Right lobe of liver (tissue), 6 donors: ENCODE data around the gene LITAF. TPM values are rescaled to one million over a fixed set of nuclear protein-coding genes. Genes with fewer than 3 reads are reported as not detected.

Experiments
- ATAC-seq, 4 donors: fragments of 200-7000 bp; cut with Tn5 transposase; one replicate each; pipeline ENCODE4 v1.9.1; 2020; ENCODE audit warnings: mild to moderate bottlenecking in 4 of 4, moderate library complexity in 4 of 4
- DNase-seq, 3 donors: peaks; one replicate each; pipeline ENCODE4 v3.0.0-alpha.2; 2020
- H3K27ac ChIP-seq, 3 donors: fragments of 200-600 bp; one replicate each; pipeline ENCODE4 v1.8.0; 2022
- H3K27me3 ChIP-seq, 2 donors: fragments of 200-600 bp; one replicate each; pipeline ENCODE4 v1.8.0; 2022
- H3K36me3 ChIP-seq, 4 donors: fragments of 200-600 bp; sonication (generic) in 1 of 4; one replicate each; pipeline versions ENCODE4 v1.5.1 to v1.8.0; 2017 to 2022; ENCODE audit warnings: control low read depth in 1 of 4
- H3K4me1 ChIP-seq, 4 donors: fragments of 200-600 bp; sonication (generic) in 1 of 4; one replicate each; pipeline versions ENCODE4 v1.5.1 to v1.8.0; 2017 to 2022; ENCODE audit warnings: control low read depth in 1 of 4
- H3K4me3 ChIP-seq, 3 donors: fragments of 200-600 bp; one replicate each; pipeline ENCODE4 v1.8.0; 2022
- H3K9me3 ChIP-seq, 4 donors: fragments of 200-600 bp; sonication (generic) in 1 of 4; one replicate each; pipeline versions ENCODE4 v1.5.1 to v1.8.0; 2017 to 2022; ENCODE audit warnings: control low read depth in 1 of 4
- POLR2A ChIP-seq: fragments of 450-650 bp; IDR thresholded peaks from one replicate; pipeline ENCODE4 v1.6.1; 2017; ENCODE audit warnings: antibody characterized with exemption, mild to moderate bottlenecking
- WGBS: methylation state at CpG from one replicate; pipeline ENCODE4 v1.1.6; 2018; ENCODE audit warnings: low coverage, low lambda C conversion rate; ENCODE audit not compliant: insufficient coverage; ENCODE audit errors: missing lambda C conversion rate; 5-methylcytosine and 5-hydroxymethylcytosine counted together
- intact Hi-C, 2 donors: fragments of 100-400 bp; cut with DNase I; formaldehyde crosslinking; loops; one replicate each; pipeline versions ENCODE4 v1.11.2 to v1.14.1; 2022
- total RNA-seq, 6 experiments: library from RNA; depleted of rRNA in 2 of 6; stranded (reverse); fragments of >200 nt in 2 of 6; fragmentation: NEBNext Ultra II Directional in 3 of 6; extraction: Animal tissue kit (Norgen Biotek cat#: 25700) in 3 of 6; gene quantifications; one replicate each; pipeline versions ENCODE4 v1.1.0 to v1.2.4, GENCODE V29; 2016 to 2023
- TF ChIP-seq, protein P1 (sequence below), 4 donors: fragments of 200-600 bp in 3 of 4; fragments of 450-650 bp in 1 of 4; IDR thresholded peaks; one replicate each; pipeline versions ENCODE4 v1.5.1 to v1.8.0; 2016 to 2022; ENCODE audit warnings: antibody characterized with exemption in 4 of 4, mild to moderate bottlenecking in 2 of 4
- donor health status: DM: no; HTN: yes; CAD: no.
- donor health status: DM: no; HTN: no; CAD: no.
- donor health status: DM: no; HTN: no; CAD: no.
- donor health status: DM: no; HTN: yes; CAD: no.
- donor health status: DM: no; HTN: yes; CAD: no.

Gene LITAF
- total RNA-seq, 6 experiments from 2014 or later: 43.7 to 148 (median 59.1) TPM

DNA sequence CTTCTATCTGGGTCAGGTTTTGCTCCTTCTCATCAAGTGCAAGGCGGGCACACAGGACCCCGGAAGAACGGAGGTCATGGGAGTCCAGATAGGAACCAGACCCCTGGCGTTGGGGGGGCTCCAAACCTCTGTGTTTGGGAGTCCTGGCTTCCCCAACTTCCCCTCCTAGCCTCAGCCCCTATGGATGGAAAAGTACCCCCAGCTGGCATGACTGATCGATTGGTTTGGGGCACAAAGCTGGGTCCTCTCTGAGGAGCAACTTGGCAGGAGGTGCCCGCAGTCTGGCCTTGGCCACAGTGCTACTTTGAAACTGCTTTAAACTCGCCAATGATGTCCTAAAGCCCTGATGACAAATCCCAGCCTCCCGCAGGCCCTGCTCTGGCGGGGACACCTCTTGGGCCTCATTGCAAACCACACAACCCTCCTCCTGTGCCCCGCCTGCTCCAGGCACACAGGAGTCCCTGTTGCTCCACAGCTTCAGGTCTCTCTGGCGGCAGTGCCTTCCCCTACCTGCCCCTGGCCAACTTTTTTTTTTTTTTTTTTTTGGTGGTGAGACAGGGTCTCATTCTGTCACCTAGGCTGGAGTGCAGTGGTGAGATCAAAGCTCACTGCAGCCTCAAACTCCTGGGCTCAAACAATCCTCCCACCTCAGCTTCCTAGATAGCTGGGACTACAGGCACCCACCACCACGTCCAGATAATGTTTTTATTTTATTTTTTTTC is 43.5 kb upstream of the LITAF start:
- WGBS: 78% methylated on average over 4 of the region's 12 CpGs
- Histone ChIP-seq H3K9me3 (no peaks in the 10 kb centered on the region), H3K4me1 (no peaks in the 10 kb centered on the region), H3K27ac (no peak overlapping the region), H3K36me3 (no peaks in the 10 kb centered on the region), H3K4me3 (no peak overlapping the region), H3K27me3 (no peaks in the 10 kb centered on the region)
- intact Hi-C loops: no loop called here
- ATAC-seq: no peak
- TF ChIP-seq POLR2A: no peak
- TF ChIP-seq, protein P1, sequence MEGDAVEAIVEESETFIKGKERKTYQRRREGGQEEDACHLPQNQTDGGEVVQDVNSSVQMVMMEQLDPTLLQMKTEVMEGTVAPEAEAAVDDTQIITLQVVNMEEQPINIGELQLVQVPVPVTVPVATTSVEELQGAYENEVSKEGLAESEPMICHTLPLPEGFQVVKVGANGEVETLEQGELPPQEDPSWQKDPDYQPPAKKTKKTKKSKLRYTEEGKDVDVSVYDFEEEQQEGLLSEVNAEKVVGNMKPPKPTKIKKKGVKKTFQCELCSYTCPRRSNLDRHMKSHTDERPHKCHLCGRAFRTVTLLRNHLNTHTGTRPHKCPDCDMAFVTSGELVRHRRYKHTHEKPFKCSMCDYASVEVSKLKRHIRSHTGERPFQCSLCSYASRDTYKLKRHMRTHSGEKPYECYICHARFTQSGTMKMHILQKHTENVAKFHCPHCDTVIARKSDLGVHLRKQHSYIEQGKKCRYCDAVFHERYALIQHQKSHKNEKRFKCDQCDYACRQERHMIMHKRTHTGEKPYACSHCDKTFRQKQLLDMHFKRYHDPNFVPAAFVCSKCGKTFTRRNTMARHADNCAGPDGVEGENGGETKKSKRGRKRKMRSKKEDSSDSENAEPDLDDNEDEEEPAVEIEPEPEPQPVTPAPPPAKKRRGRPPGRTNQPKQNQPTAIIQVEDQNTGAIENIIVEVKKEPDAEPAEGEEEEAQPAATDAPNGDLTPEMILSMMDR (IDR thresholded peaks at IDR 0.05): no peak
- DNase-seq: no peak

DNA sequence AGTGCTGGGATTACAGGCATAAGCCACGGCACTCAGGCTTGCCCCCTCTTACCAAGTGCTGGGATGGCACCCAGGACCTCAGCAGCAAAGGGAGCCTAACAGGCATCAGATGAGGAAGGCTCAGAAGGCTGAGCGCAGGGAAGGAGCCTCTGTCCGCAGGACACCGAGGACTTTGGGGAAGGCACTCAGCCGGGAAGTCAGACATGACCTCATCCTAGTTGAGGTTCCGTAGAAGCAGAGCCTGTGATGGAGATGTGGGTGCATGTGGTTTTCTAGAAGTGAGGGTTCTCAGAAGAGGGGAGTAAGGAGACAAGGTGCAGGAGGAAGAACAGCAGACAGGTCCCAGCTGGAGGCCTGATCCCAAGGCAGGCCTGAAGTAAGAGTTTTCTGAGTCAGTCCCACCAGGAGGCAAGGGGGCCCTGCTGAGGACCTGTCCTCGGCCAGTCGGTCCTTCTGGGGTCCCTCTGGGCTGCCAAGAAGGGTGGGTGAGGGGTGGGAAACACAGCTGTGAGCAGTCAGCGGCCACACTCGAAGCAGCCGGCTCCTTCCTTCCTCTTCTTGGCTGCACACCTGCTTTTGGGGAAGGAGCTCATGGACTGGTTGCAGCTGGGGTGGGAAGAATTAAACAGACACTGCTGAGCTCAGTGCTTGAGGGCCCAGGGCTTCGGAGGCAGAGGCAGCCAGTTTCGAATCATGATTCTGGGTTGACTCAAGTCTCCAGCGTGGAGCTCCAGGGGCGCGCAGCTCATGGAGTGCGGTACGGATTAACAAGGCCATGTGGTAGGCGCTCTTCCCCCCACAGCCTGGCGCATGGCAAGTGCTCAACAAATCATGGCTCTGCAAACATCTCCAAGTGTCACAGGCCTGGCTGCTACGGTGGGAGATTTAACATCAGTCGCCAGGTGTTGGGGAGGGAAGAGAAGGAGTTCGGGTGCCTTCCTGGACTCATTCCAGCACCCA is 42.6 kb upstream of the LITAF start:
- Histone ChIP-seq H3K27ac (no peak overlapping the region), H3K9me3 (no peaks in the 10 kb centered on the region), H3K36me3 (no peaks in the 10 kb centered on the region), H3K4me1 (no peaks in the 10 kb centered on the region), H3K27me3 (no peaks in the 10 kb centered on the region), H3K4me3 (no peak overlapping the region)
- intact Hi-C loops: no loop called here
- no peak for TF ChIP-seq POLR2A
- TF ChIP-seq, protein P1 (IDR thresholded peaks at IDR 0.05): no peak
- ATAC-seq: peak; percentile 33 to 49 (median 48)
- DNase-seq: no peak
- WGBS: 78% methylated on average over 9 of the region's 23 CpGs

DNA sequence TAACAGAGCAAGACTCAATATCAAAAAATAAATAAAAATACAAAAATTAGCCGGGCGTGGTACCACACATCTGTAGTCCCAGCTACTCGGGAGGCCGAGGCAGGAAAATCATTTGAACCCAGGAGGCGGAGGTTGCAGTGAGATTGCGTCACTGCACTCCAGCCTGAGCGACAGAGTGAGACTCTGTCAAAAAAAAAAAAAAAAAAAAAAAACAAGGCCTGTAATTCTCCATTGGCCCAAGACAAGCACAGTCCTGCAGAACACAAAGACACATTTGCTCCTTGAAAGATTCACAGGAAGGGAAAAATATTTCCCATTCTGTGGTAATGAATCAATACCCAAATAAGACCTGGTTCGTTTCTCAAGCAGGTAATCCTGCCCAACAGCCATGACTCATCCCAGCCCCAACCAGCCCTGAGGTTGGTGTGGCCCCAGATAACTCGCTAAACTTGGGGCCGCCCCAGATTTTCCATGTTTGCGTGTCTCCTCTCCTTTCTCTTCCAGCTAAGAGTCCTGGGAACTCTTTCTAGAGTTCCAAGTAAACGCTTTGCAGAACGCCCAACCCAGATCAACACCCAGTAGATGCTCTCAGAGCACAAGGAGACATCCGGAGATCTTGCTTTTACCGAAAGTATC is 41.2 kb upstream of the LITAF start:
- no peaks in the 10 kb centered on the region for H3K9me3 ChIP-seq
- TF ChIP-seq POLR2A: no peak
- TF ChIP-seq, protein P1 (IDR thresholded peaks at IDR 0.05): no peak
- DNase-seq: no peak
- WGBS: 78% methylated on average over 14 of the region's 15 CpGs
- ATAC-seq: no peak
- no peaks in the 10 kb centered on the region for H3K4me1 ChIP-seq
- intact Hi-C loops: no loop called here
- H3K36me3 ChIP-seq: no peaks in the 10 kb centered on the region
- no peaks in the 10 kb centered on the region for H3K27me3 ChIP-seq
- H3K4me3 ChIP-seq: no peak overlapping the region
- no peak overlapping the region for H3K27ac ChIP-seq

DNA sequence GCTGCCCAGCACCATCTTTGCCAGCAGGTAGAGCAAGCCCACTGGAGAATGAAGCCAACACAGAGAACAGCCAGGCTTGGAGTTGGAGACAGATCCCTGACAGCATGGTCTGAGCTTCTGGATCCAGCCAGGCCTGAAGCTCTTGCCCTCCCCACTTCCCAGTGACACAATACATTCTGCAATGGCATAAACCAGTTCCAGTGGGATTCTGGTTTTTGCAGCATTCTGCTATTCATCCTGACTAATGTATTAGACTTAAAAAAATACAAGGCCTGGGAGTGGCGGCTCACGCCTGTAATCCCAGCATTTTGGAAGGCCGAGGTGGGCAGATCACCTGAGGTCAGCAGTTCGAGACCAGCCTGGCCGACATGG is 40.6 kb upstream of the LITAF start:
- Histone ChIP-seq H3K4me1 (no peaks in the 10 kb centered on the region), H3K36me3 (no peaks in the 10 kb centered on the region), H3K4me3 (no peak overlapping the region), H3K9me3 (no peaks in the 10 kb centered on the region), H3K27ac (no peak overlapping the region), H3K27me3 (no peaks in the 10 kb centered on the region)
- WGBS: 94% methylated on average over 3 of the region's 5 CpGs
- intact Hi-C loops: no loop called here
- no peak for DNase-seq
- no peak for TF ChIP-seq POLR2A
- TF ChIP-seq, protein P1 (IDR thresholded peaks at IDR 0.05): no peak
- no peak for ATAC-seq
